ENCODE measurements around the gene C4orf36. TPM values are rescaled to one million over a fixed set of nuclear protein-coding genes. Genes with fewer than 3 reads are reported as not detected.

C4orf36 gene
- total RNA-seq, 4 donors from 2014 or later: 0.48 to 2.2 (median 1.5) TPM; not detected in 1

GRCh38 chr4:86841309-86841708 lies 50.9 kb downstream of the C4orf36 start:
- TF ChIP-seq CTCF (IDR thresholded peaks at IDR 0.05): no peak
- ATAC-seq (ENCODE audit: low FRiP score) (no peak), DNase-seq (ENCODE audit: low spot score) (no peak)

GRCh38 chr4:86840858-86841257 lies 51.4 kb downstream of the C4orf36 start:
- no peak for TF ChIP-seq CTCF (IDR thresholded peaks at IDR 0.05)
- ATAC-seq (ENCODE audit: low FRiP score): no peak
- no peak for DNase-seq (ENCODE audit: low spot score)

- TF ChIP-seq CTCF (IDR thresholded peaks at IDR 0.05): no peak
- ATAC-seq (ENCODE audit: low FRiP score) (no peak), DNase-seq (ENCODE audit: low spot score) (no peak)
These were observed 54.3 kb downstream of the C4orf36 start for GRCh38 chr4:86837691-86838503.

GRCh38 chr4:86835677-86836076 lies 56.5 kb downstream of the C4orf36 start:
- no peak for DNase-seq (ENCODE audit: low spot score)
- ATAC-seq (ENCODE audit: low FRiP score): no peak
- TF ChIP-seq CTCF (IDR thresholded peaks at IDR 0.05): no peak

GRCh38 chr4:86834901-86835300 lies 57.3 kb downstream of the C4orf36 start:
- ATAC-seq (ENCODE audit: low FRiP score): no peak
- DNase-seq (ENCODE audit: low spot score): no peak
- TF ChIP-seq CTCF (IDR thresholded peaks at IDR 0.05): no peak

- ATAC-seq (ENCODE audit: low FRiP score): no peak
These were observed 58.6 kb downstream of the C4orf36 start for GRCh38 chr4:86833615-86834014.

More at GRCh38 chr4:86833615-86834014, 58.6 kb downstream of the C4orf36 start:
- no peak for TF ChIP-seq CTCF (IDR thresholded peaks at IDR 0.05)
- DNase-seq (ENCODE audit: low spot score): no peak
